NCI-H524 (cell line): Measurements from ENCODE around the gene NOXA1.
A peak's percentile ranks its signal among the peaks of the same experiment; 100 is the strongest.

Experiments
- DNase-seq, 2 experiments: peaks; one replicate each; lab custom pipeline; 2025; lab: John Stamatoyannopoulos, UW

NOXA1 gene

DNA sequence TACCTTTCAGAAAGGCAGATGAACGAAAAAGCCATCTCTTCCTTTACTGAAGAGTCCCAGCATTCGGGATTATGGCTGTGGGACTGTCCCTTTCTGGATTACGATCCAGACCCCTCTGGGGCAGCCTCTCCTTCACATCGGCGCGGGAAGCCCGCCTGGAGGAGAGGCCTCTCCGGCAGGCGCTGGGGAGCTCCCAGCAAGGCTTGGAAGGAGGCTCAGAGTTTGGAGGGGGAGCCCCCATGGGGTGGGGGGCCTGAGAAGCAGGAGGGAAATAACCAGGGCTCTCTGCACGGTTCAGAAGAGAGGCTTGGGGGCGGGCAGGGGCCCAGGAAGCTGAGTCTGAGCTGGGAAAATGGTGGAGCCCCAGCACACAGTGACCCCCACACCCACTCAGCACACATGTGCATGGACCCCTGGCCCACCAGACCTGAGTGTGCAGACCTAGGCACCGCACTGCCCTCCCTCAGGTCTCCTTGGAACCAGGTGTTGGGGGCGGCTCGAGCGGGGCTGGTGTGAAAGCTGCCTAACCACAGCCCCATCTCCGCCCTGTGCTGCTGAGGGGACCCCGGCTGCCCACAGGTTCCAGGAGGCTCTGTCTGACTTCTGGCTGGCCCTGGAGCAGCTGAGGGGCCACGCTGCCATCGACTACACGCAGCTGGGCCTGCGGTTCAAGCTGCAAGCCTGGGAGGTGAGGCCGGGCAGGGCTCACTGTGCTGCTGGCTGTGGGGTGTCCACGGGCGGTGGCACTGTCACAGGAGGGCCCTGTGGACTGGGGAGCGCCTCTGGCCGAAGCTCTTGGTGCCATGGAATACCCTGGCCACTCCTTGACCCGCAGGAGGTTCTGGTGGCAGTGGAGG is 4.5 kb downstream of the NOXA1 start:
- DNase-seq: no peak

- DNase-seq: no peak
Observed at GRCh38 chr9:137428311-137428630, 5.1 kb downstream of the NOXA1 start.

DNA sequence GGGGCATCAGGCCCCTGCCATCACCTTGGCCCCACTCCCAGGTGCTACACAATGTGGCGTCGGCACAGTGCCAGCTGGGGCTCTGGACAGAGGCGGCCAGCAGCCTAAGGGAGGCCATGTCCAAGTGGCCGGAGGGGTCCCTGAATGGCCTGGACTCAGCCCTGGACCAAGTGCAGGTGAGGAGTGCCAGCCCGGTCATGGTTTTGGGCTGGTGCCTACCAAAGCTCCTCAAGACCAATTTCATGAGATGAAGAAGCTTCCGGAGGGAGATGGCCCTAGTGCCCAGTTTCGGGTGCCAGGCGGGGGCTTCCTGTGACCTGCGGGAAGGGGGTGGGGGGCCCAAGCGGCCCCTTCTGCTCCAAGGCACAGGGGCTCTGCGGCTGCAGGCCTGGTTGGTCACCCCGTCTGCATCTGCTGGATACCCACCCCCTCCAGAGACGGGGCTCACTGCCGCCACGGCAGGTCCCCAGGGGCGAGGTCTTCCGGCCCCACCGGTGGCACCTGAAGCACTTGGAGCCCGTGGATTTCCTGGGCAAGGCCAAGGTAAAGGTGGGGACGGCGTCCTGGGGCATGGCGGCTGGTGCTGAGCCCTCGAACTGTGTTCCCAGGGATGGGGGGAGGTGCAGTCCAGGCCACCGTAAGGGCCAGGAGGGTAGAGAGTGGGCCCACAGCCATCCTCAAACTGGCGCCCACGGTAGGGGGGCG is 5.8 kb downstream of the NOXA1 start:
- DNase-seq: no peak

DNA sequence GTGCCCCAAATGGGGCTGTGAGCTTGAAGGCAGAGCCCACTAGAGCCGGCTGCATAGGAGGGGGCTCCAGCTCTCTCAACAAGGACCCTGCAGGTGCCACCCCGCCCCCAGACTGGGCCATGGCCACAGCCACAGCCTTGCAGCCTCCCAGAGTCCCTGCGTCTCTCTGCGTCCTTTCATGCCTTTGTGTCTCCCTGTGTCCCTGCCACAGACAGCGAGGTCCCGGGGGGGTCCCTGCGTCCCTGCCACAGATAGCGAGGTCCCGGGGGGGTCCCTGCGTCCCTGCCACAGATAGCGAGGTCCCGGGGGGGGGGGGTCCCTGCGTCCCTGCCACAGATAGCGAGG is 6.3 kb downstream of the NOXA1 start:
- DNase-seq: no peak

- DNase-seq: no peak
Observed at GRCh38 chr9:137429974-137430722, 7.0 kb downstream of the NOXA1 start.

DNA sequence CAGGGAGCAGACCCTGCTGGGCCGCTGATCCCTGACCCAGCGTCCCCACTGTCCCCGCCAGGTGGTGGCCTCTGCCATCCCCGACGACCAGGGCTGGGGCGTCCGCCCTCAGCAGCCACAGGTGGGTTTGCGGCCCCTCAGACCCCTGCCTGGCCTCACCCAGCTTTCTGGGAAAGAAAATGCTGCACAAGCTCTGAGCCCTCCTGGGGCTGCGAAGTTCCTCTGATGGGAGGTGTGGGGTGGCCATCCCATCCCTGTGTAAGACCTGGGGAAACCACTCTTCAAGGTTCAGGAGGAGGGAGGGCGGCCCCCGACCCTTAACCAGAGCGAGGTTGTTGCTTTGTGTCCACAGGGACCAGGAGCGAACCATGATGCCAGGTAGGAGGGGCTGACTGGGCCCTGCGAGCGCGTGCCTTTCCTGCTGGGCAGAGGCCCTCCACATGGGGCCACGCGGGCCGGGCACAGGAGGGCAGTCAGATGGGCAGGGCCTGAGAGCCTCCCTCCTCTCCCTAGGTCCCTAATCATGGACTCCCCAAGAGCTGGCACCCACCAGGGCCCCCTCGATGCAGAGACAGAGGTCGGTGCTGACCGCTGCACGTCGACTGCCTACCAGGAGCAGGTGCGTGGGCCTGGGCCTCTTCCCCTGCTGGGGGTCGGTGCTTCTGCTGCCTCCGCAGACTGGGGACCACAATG is 7.7 kb downstream of the NOXA1 start:
- DNase-seq: no peak

- no peak for DNase-seq
Observed at GRCh38 chr9:137431416-137431931, 8.3 kb downstream of the NOXA1 start.

- DNase-seq: no peak
Observed at GRCh38 chr9:137432687-137433348, 9.6 kb downstream of the NOXA1 start.

DNA sequence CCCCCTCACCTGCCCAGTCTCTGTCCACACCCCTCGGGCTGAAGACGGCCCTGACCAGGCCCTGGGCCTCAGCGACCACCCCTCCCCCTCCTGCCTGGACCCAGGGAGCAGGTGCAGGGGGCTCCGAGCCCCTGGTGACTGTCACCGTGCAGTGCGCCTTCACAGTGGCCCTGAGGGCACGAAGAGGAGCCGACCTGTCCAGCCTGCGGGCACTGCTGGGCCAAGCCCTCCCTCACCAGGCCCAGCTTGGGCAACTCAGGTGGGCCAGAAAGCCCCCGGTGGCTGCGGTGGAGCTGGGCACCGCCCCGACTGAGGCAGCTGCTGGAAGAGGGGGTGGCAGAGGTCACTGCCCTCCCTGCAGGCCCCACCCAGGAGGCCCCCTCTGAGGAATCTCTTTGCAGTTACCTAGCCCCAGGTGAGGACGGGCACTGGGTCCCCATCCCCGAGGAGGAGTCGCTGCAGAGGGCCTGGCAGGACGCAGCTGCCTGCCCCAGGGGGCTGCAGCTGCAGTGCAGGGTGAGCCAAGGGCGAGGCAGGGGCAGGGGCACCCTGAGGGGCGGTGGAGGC is 10.2 kb downstream of the NOXA1 start:
- no peak for DNase-seq

DNA sequence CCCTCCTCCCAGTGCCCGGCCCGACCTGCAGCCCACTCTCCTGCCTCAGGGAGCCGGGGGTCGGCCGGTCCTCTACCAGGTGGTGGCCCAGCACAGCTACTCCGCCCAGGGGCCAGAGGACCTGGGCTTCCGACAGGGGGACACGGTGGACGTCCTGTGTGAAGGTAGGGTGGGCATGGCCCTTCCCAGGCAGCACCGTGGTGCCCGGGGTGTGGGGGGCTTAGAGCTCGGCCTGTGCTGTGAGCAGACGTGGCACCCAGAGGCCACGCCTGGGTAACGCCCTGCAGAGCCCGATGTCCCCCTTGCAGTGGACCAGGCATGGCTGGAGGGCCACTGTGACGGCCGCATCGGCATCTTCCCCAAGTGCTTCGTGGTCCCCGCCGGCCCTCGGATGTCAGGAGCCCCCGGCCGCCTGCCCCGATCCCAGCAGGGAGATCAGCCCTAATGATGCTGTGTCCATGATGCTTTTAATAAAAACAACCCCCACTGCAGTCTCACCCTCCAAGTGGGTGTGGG is 10.8 kb downstream of the NOXA1 start:
- DNase-seq: no peak

DNA sequence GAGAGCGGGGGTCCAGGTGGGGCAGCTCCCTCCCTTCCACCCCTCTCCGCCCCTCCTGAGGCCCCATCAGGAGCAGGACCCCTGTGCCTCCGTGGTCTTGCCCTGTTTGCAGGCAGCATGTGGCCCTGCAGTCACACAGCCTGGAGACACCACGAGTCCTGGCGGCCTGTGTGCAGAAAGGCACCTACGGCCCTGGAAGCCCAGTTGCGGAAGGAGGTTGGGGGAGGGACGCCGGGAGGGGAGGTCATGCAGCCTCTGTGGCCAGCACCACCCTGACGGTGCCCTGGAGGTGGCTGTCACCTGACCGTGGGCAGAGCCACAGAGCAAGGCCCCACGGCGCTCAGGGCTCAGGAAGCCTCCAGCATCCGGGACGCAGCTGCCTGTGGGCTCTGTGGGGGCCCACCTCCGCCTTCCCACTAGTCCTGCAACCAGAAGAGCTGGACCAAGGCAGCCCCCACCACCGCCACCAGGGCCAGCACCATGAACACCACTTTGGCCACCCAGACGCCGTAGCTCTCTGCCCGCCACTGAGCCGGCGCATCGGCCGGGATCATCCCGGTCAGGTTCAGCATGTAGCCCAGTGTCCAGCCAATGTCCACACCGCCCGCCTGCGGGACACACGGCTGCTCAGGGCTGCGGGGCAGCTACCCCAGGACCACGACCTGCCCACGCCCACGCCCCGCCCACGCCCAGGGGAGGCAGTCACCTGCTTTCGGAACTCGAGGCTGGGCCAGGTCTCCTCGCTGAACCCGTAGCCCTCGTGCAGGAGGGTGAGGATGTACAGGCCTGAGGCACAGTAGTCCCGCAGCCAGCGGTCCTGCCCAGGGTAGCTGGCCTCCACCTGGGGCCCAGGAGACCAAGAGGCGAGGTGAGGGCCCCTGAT is 11.5 kb downstream of the NOXA1 start:
- DNase-seq: no peak

- DNase-seq: no peak
Observed at GRCh38 chr9:137435381-137435891, 12.2 kb downstream of the NOXA1 start.

DNA sequence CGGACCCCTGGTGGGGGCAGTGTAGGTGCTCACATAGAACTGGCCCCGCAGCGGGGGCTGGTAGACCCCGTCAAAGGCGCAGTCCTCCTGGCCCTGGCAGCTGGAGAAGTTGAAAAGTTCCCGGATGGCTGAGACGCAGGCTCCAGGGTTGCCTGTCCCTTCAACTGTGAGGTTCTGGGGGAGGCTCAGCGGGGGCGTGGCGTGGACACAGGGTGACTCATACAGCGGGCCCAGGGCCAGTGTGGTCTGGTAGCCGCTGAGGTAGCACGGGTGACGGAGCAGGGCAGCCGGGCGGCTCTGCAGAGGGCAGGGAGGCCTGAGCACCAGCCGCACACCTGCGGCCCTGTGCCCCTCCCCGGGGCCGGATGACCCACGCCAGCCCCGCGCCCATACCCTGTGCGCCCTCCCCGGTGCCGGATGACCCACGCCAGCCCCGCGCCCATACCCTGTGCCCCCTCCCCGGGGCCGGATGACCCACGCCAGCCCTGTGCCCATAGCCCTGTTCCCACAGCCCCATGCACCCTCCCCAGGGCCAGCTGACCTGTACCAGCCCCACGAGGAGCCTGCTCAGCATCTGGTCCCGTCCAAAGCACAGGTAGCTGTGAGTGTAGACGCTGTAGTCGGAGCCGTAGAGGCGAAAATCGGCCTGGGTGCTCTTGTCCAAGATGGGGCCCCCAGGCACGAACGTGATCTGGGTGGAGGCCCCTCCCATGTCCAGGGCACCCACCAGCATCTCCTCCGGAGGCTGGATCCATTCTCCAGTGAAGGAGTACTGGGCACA is 13.0 kb downstream of the NOXA1 start:
- DNase-seq: no peak

GRCh38 chr9:137436761-137437600 is 13.8 kb downstream of the NOXA1 start:
- DNase-seq: no peak

DNA sequence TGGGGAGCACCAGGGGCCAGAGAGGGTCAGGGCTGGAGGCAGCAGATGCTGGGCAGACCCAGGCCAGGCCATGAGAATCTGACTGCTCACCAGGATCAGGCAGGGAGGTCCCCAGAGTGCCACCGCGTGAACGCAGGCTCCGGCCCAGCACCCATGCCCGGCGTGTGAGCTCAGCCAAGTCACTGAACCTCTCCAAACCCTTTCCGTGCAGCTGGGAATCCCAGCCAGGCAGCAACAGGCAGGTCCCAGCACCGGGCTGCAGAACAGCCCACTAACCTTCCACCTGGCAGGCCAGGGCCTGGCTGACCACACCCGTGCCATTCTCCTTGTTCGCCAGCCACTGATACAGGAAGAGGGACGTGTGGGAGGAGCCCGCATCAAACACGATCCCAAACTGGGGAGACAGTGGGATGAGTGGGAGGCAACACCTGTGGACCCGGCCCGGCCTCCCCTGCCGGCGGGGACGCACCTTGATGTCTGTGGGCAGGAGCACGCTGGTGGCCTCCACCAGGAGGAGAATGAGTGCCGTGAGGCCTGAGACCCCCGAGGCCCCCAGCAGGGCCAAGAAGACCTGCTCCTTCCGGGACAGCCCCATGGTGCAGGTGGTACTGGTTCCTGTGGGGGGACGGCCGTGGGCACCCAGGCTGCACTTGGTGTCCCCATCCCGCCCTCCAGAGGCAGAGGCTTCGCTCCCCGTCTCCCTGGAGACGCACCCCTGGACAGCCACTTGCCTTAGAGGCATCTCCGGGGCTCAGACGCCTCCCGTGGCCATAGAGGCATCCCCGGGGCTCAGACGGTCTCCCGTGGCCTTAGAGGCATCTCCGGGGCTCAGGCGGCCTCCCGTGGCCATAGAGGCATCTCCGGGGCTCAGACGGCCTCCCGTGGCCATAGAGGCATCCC is 14.7 kb downstream of the NOXA1 start:
- no peak for DNase-seq

- DNase-seq: peak in 1 of 2 experiments; percentile 66
Observed at GRCh38 chr9:137438591-137439157, 15.5 kb downstream of the NOXA1 start.
